Sigmoid colon (tissue), 3 donors: Measurements from ENCODE around the gene FAT4.

ENCODE experiments used
- POLR2A ChIP-seq, 2 donors: fragments of 450-650 bp; IDR thresholded peaks; one replicate each; pipeline ENCODE4 v1.6.1; 2016; ENCODE audit warnings: antibody characterized with exemption in 2 of 2, mild to moderate bottlenecking in 2 of 2, moderate library complexity in 2 of 2
- TF ChIP-seq, protein P1 (sequence below), 4 experiments: fragments of 450-650 bp in 3 of 4; fragments of 200-600 bp in 1 of 4; IDR thresholded peaks; one replicate each; pipeline ENCODE4 v1.5.1; 2016 to 2019; ENCODE audit warnings: antibody characterized with exemption in 4 of 4, mild to moderate bottlenecking in 3 of 4, moderate library complexity in 2 of 4

DNA sequence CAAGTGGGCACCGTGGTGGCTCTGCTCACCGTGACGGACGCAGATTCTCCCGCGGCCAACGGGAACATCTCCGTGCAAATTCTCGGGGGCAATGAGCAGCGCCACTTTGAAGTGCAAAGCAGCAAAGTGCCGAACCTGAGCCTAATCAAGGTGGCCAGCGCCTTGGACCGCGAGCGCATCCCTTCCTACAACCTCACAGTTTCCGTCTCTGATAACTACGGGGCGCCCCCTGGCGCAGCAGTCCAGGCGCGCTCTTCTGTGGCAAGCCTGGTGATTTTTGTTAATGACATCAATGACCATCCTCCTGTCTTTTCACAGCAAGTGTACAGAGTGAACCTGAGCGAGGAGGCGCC is 2.7 kb downstream of the FAT4 start:
- TF ChIP-seq POLR2A (IDR thresholded peaks at IDR 0.05) = no peak
- TF ChIP-seq, protein P1, sequence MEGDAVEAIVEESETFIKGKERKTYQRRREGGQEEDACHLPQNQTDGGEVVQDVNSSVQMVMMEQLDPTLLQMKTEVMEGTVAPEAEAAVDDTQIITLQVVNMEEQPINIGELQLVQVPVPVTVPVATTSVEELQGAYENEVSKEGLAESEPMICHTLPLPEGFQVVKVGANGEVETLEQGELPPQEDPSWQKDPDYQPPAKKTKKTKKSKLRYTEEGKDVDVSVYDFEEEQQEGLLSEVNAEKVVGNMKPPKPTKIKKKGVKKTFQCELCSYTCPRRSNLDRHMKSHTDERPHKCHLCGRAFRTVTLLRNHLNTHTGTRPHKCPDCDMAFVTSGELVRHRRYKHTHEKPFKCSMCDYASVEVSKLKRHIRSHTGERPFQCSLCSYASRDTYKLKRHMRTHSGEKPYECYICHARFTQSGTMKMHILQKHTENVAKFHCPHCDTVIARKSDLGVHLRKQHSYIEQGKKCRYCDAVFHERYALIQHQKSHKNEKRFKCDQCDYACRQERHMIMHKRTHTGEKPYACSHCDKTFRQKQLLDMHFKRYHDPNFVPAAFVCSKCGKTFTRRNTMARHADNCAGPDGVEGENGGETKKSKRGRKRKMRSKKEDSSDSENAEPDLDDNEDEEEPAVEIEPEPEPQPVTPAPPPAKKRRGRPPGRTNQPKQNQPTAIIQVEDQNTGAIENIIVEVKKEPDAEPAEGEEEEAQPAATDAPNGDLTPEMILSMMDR (IDR thresholded peaks at IDR 0.05) = peak in 3 of 4 experiments; percentile 8 to 49 (median 47)
